Measurements from ENCODE around the gene SEMA7A.

DNA sequence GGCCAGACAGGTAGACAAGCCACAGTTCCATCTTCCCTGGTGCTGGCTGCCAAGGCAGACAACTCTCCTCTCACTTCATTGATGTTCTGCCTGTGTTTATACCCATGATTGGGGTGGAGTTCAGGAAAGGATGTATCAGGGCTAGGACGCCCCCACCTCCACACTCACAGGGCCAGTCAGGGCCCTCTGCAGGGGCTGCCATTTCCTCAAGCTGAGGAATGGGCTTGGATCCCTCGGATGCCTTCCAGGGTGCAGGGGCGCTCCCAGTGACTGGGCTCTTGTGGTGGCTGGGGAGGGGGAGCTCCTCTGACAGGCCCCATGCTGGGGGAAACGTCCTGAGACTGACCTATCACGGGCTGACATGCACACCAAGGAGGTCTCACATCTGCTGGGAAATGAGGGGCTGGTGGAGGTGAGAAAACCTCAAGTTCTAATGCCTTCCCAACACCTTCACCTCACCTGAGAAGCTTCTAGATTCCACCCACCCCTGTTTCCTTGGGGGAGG, 31.4 kb downstream of the SEMA7A start:
- TF ChIP-seq, protein P1, sequence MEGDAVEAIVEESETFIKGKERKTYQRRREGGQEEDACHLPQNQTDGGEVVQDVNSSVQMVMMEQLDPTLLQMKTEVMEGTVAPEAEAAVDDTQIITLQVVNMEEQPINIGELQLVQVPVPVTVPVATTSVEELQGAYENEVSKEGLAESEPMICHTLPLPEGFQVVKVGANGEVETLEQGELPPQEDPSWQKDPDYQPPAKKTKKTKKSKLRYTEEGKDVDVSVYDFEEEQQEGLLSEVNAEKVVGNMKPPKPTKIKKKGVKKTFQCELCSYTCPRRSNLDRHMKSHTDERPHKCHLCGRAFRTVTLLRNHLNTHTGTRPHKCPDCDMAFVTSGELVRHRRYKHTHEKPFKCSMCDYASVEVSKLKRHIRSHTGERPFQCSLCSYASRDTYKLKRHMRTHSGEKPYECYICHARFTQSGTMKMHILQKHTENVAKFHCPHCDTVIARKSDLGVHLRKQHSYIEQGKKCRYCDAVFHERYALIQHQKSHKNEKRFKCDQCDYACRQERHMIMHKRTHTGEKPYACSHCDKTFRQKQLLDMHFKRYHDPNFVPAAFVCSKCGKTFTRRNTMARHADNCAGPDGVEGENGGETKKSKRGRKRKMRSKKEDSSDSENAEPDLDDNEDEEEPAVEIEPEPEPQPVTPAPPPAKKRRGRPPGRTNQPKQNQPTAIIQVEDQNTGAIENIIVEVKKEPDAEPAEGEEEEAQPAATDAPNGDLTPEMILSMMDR (conservative IDR thresholded peaks at IDR 0.05; ENCODE audit: low read depth, low read length) = no peak
- TF ChIP-seq EZH2phosphoT487 (IDR thresholded peaks at IDR 0.05; ENCODE audit: borderline replicate concordance, low read length) = no peak
- no peak for TF ChIP-seq EZH2 (IDR thresholded peaks at IDR 0.05; ENCODE audit: low read length, unreplicated experiment)
